Amniotic epithelial cell (primary cell): ENCODE results near the gene TPD52L2.
A peak's percentile ranks its signal among the peaks of the same experiment; 100 is the strongest.
"Not testable (repeated sequence)": the region's sequence is repeated elsewhere in the genome, so short reads cannot be mapped to it uniquely, and the experiment has no call there.

Experiments used
- DNase-seq: peaks from one replicate; pipeline ENCODE4 v3.0.0-alpha.2; 2010; ENCODE audit warnings: low read depth

TPD52L2 gene

DNA sequence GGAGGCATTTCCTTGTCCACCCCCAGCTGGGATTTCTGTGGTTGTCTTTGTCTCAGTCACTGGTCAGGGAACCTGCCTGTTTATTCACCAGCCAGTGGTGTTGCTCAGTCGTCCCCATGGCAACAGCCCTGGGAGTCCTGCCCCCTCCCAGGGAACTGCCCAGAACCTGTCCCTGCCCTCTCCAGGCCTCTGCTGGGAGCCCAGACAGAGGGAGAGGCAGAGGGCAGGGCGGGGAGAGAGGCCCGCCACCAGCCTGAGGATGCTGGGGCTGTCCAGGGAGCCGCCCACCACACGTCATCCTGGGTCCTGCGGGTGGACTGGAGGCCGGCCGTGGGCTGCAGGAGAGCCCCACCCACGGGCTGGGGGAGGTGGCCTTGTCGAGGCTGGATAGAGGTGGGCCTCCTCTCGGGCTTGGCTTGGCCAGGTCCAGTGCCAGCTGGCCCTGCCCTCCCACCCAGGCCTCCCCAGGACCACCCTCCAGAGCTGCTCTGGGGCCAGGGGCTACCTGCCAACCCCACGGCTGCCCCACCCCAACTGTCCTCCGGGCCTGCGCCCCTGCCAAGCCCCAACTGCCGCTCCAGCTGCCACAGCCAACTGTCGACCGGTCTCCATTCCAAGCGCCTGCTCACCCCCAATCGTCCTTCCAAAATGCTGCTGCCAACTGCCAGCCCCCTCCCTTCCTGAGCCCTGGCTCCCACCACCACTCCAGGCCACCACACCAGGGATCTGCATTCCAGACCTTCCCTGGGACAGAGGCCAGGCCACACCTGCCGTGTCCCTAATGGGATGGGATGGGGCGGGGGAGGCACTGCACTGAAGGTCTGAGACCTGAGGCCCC, 29.8 kb upstream of the TPD52L2 start:
- peak; percentile 96 for DNase-seq

GRCh38 chr20:63836458-63837344, 28.4 kb upstream of the TPD52L2 start:
- DNase-seq, result no peak

GRCh38 chr20:63837479-63837878, 27.6 kb upstream of the TPD52L2 start:
- no peak for DNase-seq

DNA sequence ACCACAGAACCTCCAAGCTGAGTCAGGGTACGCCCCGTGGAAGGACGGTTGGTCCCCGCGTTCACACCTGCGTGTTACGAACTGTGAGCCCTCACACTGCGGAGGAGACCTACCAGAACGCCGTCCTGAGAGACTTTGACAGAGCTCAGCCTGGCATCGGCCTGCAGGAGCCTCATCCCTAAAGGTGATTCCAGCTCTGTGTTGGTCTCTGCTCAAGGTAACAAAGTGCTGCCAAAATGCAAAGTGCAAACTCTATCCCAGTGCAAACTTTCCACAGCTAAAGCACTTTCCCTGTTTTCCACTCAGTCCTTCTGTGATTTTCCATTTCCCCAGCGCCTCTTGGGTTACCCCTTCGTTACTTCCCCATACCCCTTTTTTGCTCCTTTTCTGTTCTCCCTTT, 25.4 kb upstream of the TPD52L2 start:
- DNase-seq, result no peak

DNA sequence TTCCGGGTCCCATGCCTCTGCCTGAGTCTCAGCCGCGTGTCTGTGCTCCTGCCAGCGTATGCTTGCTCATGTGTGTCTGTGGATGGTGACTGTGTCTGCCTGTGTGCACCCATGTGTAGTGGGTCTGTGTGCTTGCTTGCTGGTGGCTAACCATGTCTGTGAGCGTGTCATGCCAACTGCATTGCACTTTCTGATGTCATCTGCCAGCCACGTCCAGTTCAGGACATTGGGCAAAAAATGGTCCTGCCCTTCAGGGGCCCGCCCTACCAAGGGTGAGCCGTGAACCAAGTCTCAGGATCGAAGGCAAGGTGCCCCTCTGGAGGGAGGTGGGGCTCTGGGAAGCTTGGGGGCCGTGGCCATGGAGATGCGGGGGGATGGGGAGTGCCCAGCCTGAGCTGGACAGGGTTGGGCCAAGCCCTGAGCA, 24.7 kb upstream of the TPD52L2 start:
- no peak for DNase-seq

- DNase-seq, result no peak
Observed at GRCh38 chr20:63842258-63842657, 22.8 kb upstream of the TPD52L2 start.

DNA sequence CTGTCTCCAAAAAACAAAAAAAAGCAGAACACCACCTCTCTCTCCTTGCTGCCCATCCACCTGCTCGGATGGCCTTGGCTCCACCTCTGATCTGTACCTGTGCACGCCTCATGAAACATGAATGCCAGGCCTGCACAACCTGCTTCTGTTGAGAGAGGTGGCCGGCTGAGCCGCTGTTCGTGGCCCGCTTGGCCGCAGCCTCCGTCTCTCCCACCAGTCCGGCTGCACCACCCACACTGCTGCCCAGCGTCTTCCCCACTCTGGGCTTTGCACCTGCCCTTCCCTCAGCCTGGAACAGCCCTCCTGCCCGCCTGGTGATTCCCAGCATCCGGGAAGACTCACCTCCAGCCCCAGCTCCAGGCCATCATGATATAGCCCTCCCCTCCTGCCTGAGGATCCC, 21.8 kb upstream of the TPD52L2 start:
- DNase-seq, result no peak

DNA sequence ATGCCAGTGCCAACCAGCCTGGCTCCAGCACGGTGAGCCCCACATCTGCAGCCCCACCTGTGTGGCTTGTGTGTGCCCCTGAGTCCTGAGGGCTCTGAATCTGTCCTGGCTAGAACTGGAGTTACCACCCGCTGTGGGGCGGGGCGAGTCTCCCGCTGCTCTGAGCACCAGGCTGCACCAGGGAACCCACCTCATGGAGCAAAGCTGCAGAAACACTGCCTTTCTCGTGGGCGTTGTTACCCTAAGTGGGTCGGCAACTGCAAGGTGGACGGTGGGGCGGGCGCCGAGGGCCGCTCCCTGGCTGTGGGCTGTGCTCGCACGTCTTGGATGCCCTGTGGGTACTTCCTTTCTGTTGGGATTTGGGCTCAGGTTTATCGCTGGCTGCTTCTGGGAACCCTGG, 21.3 kb upstream of the TPD52L2 start:
- no peak for DNase-seq

DNA sequence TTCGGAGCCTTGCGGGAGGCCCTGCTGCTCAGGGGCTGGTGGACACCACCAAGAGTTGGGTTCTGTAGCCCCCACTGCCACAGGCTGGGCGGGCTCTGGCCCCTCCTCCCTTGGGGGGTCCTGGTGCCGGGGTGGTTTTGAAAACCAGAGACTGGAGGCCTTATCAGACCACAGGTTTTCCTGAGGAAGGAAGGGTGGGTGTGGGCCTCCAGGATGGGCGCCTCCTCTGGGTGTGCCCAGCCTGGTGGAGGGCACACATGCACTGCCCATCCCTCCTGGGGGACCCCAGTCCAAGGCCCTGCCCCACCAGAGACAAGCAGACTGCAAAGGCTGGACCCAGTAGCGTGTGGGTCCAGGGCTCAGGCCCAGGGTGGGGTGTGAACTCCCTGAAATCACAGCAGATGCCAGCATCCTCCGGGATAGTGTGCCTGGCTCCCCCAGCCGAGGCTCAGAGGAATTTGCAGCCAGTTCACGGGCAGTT, 20.5 kb upstream of the TPD52L2 start:
- no peak for DNase-seq

GRCh38 chr20:63846128-63846771, 18.8 kb upstream of the TPD52L2 start:
- DNase-seq, result no peak

GRCh38 chr20:63846888-63847236, 18.2 kb upstream of the TPD52L2 start:
- no peak for DNase-seq

GRCh38 chr20:63847237-63848002, 17.6 kb upstream of the TPD52L2 start:
- DNase-seq, result peak; percentile 41

DNA sequence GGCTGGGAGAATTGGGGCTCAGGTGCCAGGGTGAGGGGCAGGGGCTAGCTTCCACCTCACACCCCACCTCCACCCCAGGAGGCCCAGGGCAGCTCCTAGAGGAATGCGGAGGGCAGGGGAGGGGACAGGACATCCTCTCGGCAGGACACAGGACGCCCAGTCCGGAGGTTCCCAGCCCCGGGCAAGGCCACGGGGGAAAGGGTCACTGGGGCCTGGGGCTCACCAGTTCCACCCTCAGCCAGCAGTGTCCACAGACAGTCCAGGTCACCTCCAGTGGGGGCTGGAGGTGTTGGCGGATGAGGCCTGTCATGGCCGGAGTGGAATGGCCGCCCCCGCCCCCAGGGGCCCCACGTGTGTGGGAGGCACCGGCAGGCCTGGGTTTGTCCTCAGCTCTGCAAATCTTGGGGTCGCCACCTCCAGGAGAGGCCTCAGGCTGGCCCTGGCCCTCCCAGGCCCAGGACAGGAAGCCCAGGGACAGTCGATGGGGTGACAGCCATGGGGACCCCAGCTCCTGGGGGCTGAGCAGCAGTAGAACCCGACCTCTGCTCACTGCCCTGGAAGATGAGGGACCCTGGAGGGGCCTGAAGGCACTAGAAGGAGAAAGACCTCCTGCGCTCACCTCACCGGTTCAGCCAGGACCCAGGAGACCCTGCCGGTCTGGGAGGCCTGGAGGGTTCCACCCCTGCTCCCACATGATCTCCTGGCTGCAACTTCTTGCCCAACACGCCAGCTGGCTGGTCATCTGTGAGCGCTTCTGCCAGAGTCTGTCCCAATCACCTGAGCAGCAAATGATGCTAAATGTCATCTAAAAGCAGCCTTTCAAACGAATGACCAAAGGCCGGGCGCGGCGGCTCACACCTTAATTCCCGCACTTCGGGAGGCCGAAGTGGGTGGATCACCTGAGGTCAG, 16.8 kb upstream of the TPD52L2 start:
- no peak for DNase-seq

GRCh38 chr20:63850689-63851547, 14.2 kb upstream of the TPD52L2 start:
- no peak for DNase-seq

DNA sequence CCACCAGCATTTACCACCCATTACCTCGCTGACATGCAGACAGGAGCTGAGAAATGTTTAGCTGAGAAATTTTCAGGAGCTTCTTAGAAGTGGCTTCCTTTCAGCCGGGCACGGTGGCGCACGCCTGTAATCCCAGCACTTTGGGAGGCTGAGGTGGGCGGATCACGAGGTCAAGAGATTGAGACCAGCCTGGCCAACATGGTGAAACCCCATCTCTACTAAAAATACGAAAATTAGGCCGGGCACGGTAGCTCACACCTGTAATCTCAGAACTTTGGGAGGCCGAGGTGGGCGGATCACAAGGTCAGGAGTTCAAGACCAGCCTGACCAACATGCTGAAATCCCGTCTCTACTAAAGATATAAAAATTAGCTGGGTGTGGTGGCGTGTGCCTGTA, 13.5 kb upstream of the TPD52L2 start:
- DNase-seq, result not testable (repeated sequence)

GRCh38 chr20:63853733-63854068, 11.4 kb upstream of the TPD52L2 start:
- not testable (repeated sequence) for DNase-seq

- DNase-seq, result no peak
Observed at GRCh38 chr20:63854069-63854765, 10.9 kb upstream of the TPD52L2 start.

DNA sequence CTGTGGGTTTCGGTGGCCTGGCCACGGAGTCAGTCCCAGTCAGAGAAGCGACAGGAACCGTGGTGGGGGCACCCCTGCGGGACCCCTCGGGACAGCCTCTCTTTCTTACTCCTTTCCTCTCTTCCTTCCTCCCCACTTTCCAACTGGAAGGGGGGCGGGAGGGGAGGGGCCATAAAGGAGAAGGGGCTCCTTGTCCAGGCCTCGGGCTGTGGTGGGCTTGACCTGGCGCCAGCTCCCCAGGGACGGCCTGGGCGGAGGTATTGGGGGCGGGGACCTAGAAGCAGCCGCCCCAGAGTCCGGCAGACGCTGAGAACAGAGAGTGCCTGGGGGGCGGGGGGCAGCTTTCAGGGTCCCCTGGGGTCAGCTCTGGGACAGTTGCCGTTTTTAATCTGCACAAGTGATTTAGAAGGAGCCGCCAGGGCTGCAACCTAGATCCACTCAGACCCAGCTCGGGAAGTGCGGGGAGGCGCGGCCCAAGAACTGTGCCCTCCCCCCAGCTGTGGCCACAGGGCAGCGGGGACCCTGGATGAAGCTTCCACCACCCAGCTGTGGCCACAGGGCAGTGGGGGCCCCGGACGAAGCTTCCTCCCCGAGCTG, 10.2 kb upstream of the TPD52L2 start:
- no peak for DNase-seq
